EL (cell line): ENCODE data around the gene SYT5.

Experiments
- DNase-seq: peaks from one replicate; pipeline ENCODE4 v3.0.0-alpha.2; 2016

SYT5 gene

GRCh38 chr19:55145232-55145631, 34.9 kb downstream of the SYT5 start:
- no peak for DNase-seq

DNA sequence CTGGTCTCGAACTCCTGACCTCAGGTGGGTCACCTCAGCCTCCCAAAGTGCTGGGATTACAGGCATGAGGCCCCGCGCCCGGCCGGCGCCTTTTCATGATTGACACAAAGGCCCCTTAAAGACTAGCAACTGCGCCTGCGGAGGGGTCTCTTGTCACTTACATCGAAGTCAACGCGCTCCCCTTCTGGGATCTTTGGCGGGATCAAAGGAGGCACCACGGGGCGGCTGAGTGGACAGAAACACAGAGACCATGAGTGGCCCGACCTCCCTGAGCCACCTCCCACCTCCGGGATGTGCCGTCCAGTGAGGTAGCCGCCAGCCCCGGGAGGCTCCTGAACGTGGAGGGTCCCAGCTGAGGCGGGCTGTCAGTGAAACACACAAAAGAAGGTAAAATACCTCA, 38.4 kb downstream of the SYT5 start:
- DNase-seq: no peak

DNA sequence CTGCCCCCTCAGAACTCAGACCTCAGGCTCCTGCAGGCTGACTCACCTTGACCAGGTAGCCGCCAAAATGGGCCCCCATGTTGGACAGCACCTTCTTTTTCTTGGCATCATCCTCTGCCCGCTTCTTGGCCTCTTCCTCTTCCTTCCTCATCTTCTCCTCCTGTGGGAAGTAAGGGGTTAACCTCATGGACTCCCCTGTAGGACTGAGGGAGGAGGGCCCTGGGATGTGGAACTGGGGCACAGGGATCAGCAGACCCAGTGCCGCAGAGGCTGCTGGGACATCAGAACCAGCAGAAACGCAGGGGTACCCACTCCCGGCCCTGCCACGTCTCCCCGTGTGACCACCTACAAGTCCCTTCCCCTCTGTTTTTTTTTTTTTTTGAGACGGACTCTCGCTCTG, 42.2 kb downstream of the SYT5 start:
- no peak for DNase-seq

GRCh38 chr19:55136399-55137102, 43.5 kb downstream of the SYT5 start:
- no peak for DNase-seq

DNA sequence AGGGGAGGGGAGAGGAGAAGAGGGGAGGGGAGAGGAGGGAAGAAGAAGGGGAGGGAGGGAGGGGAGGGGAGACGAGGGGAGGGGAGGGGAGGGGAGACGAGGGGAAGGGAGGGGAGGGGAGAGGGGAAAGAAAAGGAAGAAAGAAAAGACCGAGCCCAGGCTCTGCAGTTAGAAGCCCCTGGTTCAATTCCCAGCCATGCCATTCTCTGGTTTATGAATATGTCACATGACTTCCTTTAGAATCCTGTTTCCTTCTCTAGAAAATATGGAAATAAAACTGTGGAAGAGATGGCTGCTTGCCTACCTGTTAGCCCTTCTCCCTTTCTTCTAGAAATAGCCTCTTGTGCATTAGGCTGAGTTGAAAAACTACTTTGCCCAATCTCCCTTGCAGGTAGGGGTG, 45.4 kb downstream of the SYT5 start:
- DNase-seq: no peak

- no peak for DNase-seq
These were observed 46.2 kb downstream of the SYT5 start for GRCh38 chr19:55133639-55134444.

DNA sequence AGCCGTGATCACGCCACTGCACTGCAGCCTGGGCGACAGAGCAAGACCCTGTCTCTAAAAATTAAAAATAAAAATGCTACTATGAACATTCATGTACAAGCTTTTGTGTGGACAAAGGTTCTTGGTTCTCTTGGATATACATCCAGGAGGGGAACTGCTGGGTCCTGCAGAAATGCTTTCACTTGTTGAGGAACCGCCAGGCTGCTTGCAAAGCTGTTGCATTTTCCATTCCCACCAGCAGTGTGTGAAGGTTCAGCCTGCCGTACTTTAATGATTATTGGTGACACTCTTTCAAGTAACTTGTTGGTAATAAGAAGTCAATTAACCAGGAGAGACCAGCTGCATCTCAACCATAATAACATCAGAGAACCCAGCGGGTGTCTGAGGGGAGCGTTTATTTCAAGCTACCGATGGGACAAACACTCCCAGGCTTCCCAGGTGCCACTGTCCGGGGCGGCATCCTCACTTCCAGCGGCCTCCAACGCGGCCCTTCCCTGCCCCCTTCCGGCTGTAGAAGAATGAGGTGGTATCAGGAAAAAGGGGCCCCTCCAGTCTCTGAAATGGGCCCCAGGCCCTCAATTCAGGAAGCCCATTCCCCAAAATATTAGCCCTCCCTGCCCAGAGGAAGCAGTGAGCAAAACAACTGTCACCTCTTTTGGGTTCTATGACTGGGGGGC, 47.5 kb downstream of the SYT5 start:
- no peak for DNase-seq

DNA sequence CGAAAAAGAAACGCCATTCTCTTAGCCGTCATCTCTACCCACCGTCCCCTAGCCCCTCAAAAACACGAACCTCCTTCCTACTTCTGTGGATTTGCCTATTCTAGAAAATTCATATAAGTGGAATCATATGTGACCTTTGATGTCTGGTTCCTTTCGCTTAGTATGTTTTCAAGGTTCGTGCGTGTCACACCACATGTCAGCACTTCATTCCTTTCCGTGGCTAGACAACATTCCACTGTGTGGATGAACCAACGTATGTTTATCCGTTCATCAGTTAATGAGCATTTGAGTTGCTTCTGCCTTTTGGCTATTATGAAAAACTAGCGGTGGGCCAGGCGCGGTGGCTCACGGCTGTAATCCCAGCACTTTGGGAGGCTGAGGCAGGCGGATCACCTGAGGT, 48.7 kb downstream of the SYT5 start:
- no peak for DNase-seq
